CD4-positive, CD25-positive, alpha-beta regulatory T cell (primary cell): Measurements from ENCODE around the gene PSMD1. TPM values are rescaled to one million over a fixed set of nuclear protein-coding genes. Genes with fewer than 3 reads are reported as not detected.

ENCODE experiments used
- ATAC-seq, 2 donors: fragments of 150-1000 bp; cut with Tn5 transposase; one replicate each; pipeline ENCODE4 v1.10.0; 2021; ENCODE audit warnings: low read depth in 2 of 2, moderate number of reproducible peaks in 2 of 2, moderate library complexity in 1 of 2
- DNase-seq, 3 donors: peaks; one replicate each; pipeline versions ENCODE4 v3.0.0 to v3.0.0-alpha.2; 2012 to 2022; ENCODE audit warnings: mixed read lengths in 1 of 3
- H3K27ac ChIP-seq: one replicate; pipeline ENCODE4 v1.7.0; 2013; ENCODE audit warnings: mild to moderate bottlenecking, low read length; ENCODE audit not compliant: insufficient read depth, poor library complexity, severe bottlenecking
- H3K27me3 ChIP-seq: one replicate; pipeline ENCODE4 v1.7.0; 2013; ENCODE audit warnings: low read length; ENCODE audit not compliant: control insufficient read depth, insufficient read depth
- H3K36me3 ChIP-seq: one replicate; pipeline ENCODE4 v1.7.0; 2013; ENCODE audit warnings: mild to moderate bottlenecking, low read length, moderate library complexity; ENCODE audit not compliant: control insufficient read depth, insufficient read depth
- H3K4me1 ChIP-seq: 2 replicates; pipeline ENCODE4 v1.7.0; 2013; ENCODE audit warnings: mild to moderate bottlenecking, low read length; ENCODE audit not compliant: insufficient read depth, control insufficient read depth, poor library complexity, severe bottlenecking
- H3K4me3 ChIP-seq: one replicate; pipeline ENCODE4 v1.7.0; 2013; ENCODE audit warnings: low read depth, mild to moderate bottlenecking, low read length, moderate library complexity
- H3K9me3 ChIP-seq, 2 experiments: 1 replicate in 1 of 2; 2 replicates in 1 of 2; pipeline ENCODE4 v1.7.0; 2013; ENCODE audit warnings: low read length in 2 of 2, mild to moderate bottlenecking in 1 of 2, moderate library complexity in 1 of 2; ENCODE audit not compliant: control insufficient read depth in 2 of 2
- H3K27ac Mint-ChIP-seq, 3 donors: one replicate each; pipeline ENCODE4 v1.8.0; 2020 to 2022; ENCODE audit warnings: mild to moderate bottlenecking in 3 of 3, mixed read lengths in 3 of 3, moderate library complexity in 2 of 3
- H3K27me3 Mint-ChIP-seq: one replicate; pipeline ENCODE4 v1.8.0; 2022; ENCODE audit warnings: mild to moderate bottlenecking, mixed read lengths
- H3K36me3 Mint-ChIP-seq: one replicate; pipeline ENCODE4 v1.8.0; 2020; ENCODE audit warnings: mixed read lengths
- H3K4me1 Mint-ChIP-seq, 4 donors: one replicate each; pipeline ENCODE4 v1.8.0; 2020 to 2022; ENCODE audit warnings: mixed read lengths in 4 of 4, mild to moderate bottlenecking in 1 of 4
- H3K4me3 Mint-ChIP-seq, 4 donors: one replicate each; pipeline ENCODE4 v1.8.0; 2020 to 2022; ENCODE audit warnings: mild to moderate bottlenecking in 4 of 4, mixed read lengths in 4 of 4, moderate library complexity in 3 of 4
- H3K9me3 Mint-ChIP-seq, 7 donors: one replicate each; pipeline ENCODE4 v1.8.0; 2020 to 2022; ENCODE audit warnings: mixed read lengths in 7 of 7, mild to moderate bottlenecking in 3 of 7, moderate library complexity in 2 of 7
- polyA plus RNA-seq, 4 donors: library from polyadenylated mRNA; unstranded; fragments of 300-500 nt; fragmentation: Illumina TruSeq; gene quantifications; one replicate each; pipeline ENCODE4 v1.2.3, GENCODE V29; 2021
- total RNA-seq: library from RNA; stranded (reverse); gene quantifications from one replicate; pipeline ENCODE4 v1.2.3, GENCODE V29; 2022

Gene PSMD1
- total and polyA plus RNA-seq, 5 donors from 2014 or later: 45.0 to 70.7 (median 61.5) TPM

DNA sequence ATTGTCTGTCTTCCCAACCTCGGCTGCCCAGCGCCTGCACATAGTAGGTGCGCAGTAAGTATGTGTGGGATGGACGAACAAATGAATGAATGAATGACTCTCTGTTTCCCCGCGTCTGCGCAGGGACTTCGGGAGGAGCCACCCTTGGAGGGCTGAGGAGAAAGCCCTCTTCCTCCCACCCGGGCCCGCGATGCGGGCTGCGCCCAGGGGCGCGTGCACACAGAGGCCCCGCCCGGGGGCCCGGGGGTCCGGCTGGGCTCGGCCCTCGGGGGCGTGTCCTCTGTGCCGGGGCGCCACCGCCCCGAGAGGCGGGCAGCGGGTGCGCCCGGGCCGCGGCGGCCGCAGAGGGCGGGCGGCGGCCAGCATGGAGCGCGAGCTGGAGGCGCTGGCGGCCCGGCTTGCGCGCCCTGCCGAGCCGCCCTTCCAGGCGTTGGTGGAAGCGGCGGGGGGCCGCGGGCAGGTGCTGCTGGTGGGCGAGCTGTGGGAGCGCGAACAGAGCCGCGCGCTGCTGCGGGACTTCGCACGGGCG lies 19.4 kb upstream of the PSMD1 start, which contains the start of gene C2orf72:
Gene C2orf72, plus strand, starts transcription at position 322 of the 529 bp plus-strand sequence. Its CDS starts 43 bp downstream, at position 365.
- Histone ChIP-seq H3K4me1 (peaks cover 3% of the 10 kb centered on the region), H3K27ac (no peak within 1 kb of the TSS), H3K4me3 (no peak within 1 kb of the TSS), H3K27me3 (peaks cover 40% of the 10 kb centered on the region), H3K36me3 (no peaks in the 10 kb centered on the region), H3K9me3 (no peaks in the 10 kb centered on the region)
- Mint-ChIP-seq H3K4me1 (peaks cover 0 to 11% (median 0%) of the 10 kb centered on the region in 4 donors), H3K27me3 (peaks cover 85% of the 10 kb centered on the region), H3K9me3 (peaks cover 0 to 2% (median 0%) of the 10 kb centered on the region in 7 donors), H3K4me3 (peak within 1 kb of the TSS in 3 of 4 donors; percentile 53 to 66 (median 59)), H3K36me3 (no peaks in the 10 kb centered on the region), H3K27ac (no peak within 1 kb of the TSS)
- DNase-seq: no peak
- peak in 1 of 2 donors; percentile 11 for ATAC-seq

DNA sequence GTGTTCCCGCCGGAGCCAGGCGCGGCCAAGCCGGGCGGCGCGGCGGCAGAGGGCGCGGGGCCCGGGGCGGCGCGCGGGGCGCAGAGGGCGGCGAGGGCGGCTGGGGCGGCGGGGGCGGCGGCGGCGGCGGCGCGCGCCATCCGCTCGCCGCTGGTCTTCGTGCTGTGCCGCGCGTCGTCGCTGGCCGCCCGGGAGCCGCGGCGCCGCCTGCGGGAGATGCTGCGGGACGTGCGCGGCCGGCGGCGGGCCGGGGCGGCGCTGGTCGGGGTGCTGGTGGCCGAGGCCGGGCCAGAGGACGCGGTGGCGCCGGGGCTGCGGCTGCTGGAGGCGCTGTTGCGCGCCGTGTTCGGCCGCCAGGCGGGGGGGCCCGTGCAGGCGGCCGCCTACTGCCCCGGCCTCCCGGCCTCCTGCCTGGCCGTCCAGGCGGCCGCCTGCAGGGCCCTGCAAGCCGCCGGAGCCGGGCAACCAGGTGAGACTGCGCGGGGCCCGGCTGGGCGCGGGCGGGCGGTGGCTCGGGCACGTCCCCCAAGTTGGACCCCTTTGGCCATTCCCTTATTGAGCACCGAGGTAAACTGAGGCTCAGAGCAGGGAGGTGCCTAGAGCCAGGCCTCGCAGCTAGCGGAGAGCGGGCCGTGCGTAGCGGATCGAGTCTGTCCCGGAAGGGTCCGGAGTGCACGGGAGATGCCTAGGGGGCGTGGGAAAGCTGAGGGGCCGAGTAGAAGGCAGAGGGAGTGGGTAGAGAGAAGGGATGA lies 18.8 kb upstream of the PSMD1 start:
- DNase-seq (no peak), ATAC-seq (peak; percentile 16 to 34)
- Mint-ChIP-seq H3K9me3 (peaks cover 0 to 2% (median 0%) of the 10 kb centered on the region in 7 donors), H3K4me1 (peaks cover 0 to 11% (median 0%) of the 10 kb centered on the region in 4 donors), H3K4me3 (peak overlapping the region in 1 of 4 donors; percentile 53), H3K27ac (no peak overlapping the region), H3K27me3 (peaks cover 84% of the 10 kb centered on the region), H3K36me3 (no peaks in the 10 kb centered on the region)
- Histone ChIP-seq H3K27ac (no peak overlapping the region), H3K27me3 (peaks cover 40% of the 10 kb centered on the region), H3K4me1 (peaks cover 3% of the 10 kb centered on the region), H3K36me3 (no peaks in the 10 kb centered on the region), H3K4me3 (no peak overlapping the region), H3K9me3 (no peaks in the 10 kb centered on the region)

DNA sequence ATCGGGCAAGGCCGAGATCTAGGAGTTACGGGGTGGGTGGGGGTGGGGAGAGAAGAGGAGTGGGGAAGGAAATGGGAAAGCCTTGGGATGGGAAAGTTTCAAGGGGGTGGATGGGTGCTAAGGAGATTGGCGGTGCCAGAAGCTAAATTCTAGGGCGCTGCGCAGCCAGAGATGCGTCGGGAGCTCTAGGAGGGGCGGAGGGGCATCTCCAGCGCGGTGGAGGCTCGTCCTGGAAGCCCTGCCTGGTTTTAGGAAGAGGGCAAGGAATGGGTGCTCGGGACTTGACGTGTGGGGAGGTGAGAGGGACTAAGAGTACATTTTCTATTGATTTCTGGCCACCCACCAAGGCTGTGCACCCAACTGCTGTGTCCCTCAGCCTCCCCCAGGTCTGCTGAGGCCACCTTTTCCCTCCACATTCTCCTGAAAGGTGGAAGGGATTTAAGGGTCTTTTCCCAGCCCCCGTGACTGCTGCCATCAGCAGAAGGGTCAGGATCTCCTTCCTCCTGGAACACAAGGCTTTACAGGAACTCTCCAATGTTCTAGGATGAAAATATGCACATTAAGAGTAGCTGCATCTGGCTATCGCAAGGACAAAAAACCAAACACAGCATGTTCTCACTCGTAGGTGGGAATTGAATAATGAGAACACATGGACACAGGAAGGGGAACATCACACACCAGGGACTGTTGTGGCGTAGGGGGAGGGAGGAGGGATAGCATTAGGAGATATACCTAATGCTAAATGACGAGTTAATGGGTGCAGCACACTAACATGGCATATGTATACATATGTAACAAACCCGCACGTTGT lies 18.0 kb upstream of the PSMD1 start:
- H3K36me3 Mint-ChIP-seq: no peaks in the 10 kb centered on the region
- H3K4me3 ChIP-seq: no peak overlapping the region
- no peak for DNase-seq
- no peaks in the 10 kb centered on the region for H3K9me3 ChIP-seq
- peaks cover 40% of the 10 kb centered on the region for H3K27me3 ChIP-seq
- H3K27ac ChIP-seq: no peak overlapping the region
- peaks cover 3% of the 10 kb centered on the region for H3K4me1 ChIP-seq
- peaks cover 84% of the 10 kb centered on the region for H3K27me3 Mint-ChIP-seq
- H3K4me3 Mint-ChIP-seq: peak overlapping the region in 3 of 4 donors; percentile 38 to 66 (median 53)
- H3K4me1 Mint-ChIP-seq: peaks cover 0 to 11% (median 0%) of the 10 kb centered on the region in 4 donors
- ATAC-seq: no peak
- H3K36me3 ChIP-seq: no peaks in the 10 kb centered on the region
- peaks cover 0 to 2% (median 0%) of the 10 kb centered on the region in 7 donors for H3K9me3 Mint-ChIP-seq
- H3K27ac Mint-ChIP-seq: no peak overlapping the region

GRCh38 chr2:231039294-231039664 lies 17.4 kb upstream of the PSMD1 start:
- Histone ChIP-seq H3K36me3 (no peaks in the 10 kb centered on the region), H3K9me3 (no peaks in the 10 kb centered on the region), H3K27me3 (peaks cover 40% of the 10 kb centered on the region), H3K4me3 (no peak overlapping the region), H3K27ac (no peak overlapping the region), H3K4me1 (peaks cover 3% of the 10 kb centered on the region)
- no peak overlapping the region for H3K4me3 Mint-ChIP-seq
- ATAC-seq: no peak
- H3K9me3 Mint-ChIP-seq: peaks cover 0 to 2% (median 0%) of the 10 kb centered on the region in 7 donors
- no peak for DNase-seq
- H3K27me3 Mint-ChIP-seq: peaks cover 80% of the 10 kb centered on the region
- no peaks in the 10 kb centered on the region for H3K36me3 Mint-ChIP-seq
- no peak overlapping the region for H3K27ac Mint-ChIP-seq
- H3K4me1 Mint-ChIP-seq: peaks cover 0 to 11% (median 0%) of the 10 kb centered on the region in 4 donors

- Mint-ChIP-seq H3K27me3 (peaks cover 74% of the 10 kb centered on the region), H3K9me3 (peaks cover 0 to 2% (median 0%) of the 10 kb centered on the region in 7 donors), H3K36me3 (no peaks in the 10 kb centered on the region), H3K4me3 (peak overlapping the region in 1 of 4 donors; percentile 71), H3K4me1 (peaks cover 0 to 11% (median 0%) of the 10 kb centered on the region in 4 donors), H3K27ac (peak overlapping the region in 1 of 3 donors; percentile 17)
- DNase-seq (no peak), ATAC-seq (no peak)
- H3K4me1 ChIP-seq: peaks cover 3% of the 10 kb centered on the region
- peaks cover 40% of the 10 kb centered on the region for H3K27me3 ChIP-seq
- H3K27ac ChIP-seq: no peak overlapping the region
- no peaks in the 10 kb centered on the region for H3K9me3 ChIP-seq
- no peaks in the 10 kb centered on the region for H3K36me3 ChIP-seq
- H3K4me3 ChIP-seq: no peak overlapping the region
These were observed 16.8 kb upstream of the PSMD1 start for GRCh38 chr2:231039821-231040364.

GRCh38 chr2:231041061-231041689 lies 15.5 kb upstream of the PSMD1 start:
- Histone ChIP-seq H3K27me3 (peaks cover 37% of the 10 kb centered on the region), H3K4me1 (peaks cover 3% of the 10 kb centered on the region), H3K27ac (no peak overlapping the region), H3K4me3 (no peak overlapping the region), H3K9me3 (no peaks in the 10 kb centered on the region), H3K36me3 (no peaks in the 10 kb centered on the region)
- Mint-ChIP-seq H3K9me3 (peaks cover 0 to 2% (median 0%) of the 10 kb centered on the region in 7 donors), H3K27me3 (peaks cover 61% of the 10 kb centered on the region), H3K27ac (peak overlapping the region in 1 of 3 donors; percentile 43), H3K4me3 (no peak overlapping the region), H3K4me1 (peaks cover 0 to 11% (median 0%) of the 10 kb centered on the region in 4 donors), H3K36me3 (no peaks in the 10 kb centered on the region)
- no peak for DNase-seq
- no peak for ATAC-seq

GRCh38 chr2:231043796-231044195 lies 12.9 kb upstream of the PSMD1 start:
- H3K4me1 Mint-ChIP-seq: no peaks in the 10 kb centered on the region
- DNase-seq (no peak), ATAC-seq (no peak)
- H3K9me3 Mint-ChIP-seq: peaks cover 0 to 2% (median 0%) of the 10 kb centered on the region in 7 donors
- H3K27ac Mint-ChIP-seq: no peak overlapping the region
- H3K36me3 Mint-ChIP-seq: no peaks in the 10 kb centered on the region
- Histone ChIP-seq H3K27ac (no peak overlapping the region), H3K4me1 (no peaks in the 10 kb centered on the region), H3K36me3 (no peaks in the 10 kb centered on the region), H3K4me3 (no peak overlapping the region), H3K27me3 (peaks cover 25% of the 10 kb centered on the region), H3K9me3 (no peaks in the 10 kb centered on the region)
- no peak overlapping the region for H3K4me3 Mint-ChIP-seq
- peaks cover 50% of the 10 kb centered on the region for H3K27me3 Mint-ChIP-seq
